Lower leg skin (tissue), 4 donors: ENCODE data around the gene ADAMTS9. TPM values are rescaled to one million over a fixed set of nuclear protein-coding genes. Genes with fewer than 3 reads are reported as not detected.

Source experiments
- DNase-seq, 2 donors: peaks; one replicate each; pipeline ENCODE4 v3.0.0-alpha.2; 2019; ENCODE audit warnings: low spot score in 2 of 2
- H3K4me3 ChIP-seq: fragments of 200-600 bp; sonication (generic); 2 replicates; pipeline ENCODE4 v1.5.1; 2017; ENCODE audit warnings: mild to moderate bottlenecking, low read depth; ENCODE audit not compliant: poor library complexity, severe bottlenecking
- CTCF ChIP-seq, 3 donors: fragments of 450-650 bp; IDR thresholded peaks; one replicate each; pipeline ENCODE4 v1.5.1; 2016; ENCODE audit warnings: antibody characterized with exemption in 3 of 3, mild to moderate bottlenecking in 3 of 3, moderate library complexity in 2 of 3
- POLR2A ChIP-seq, 2 donors: fragments of 450-650 bp; IDR thresholded peaks; one replicate each; pipeline ENCODE4 v1.6.1; 2016 to 2017; ENCODE audit warnings: antibody characterized with exemption in 2 of 2, mild to moderate bottlenecking in 1 of 2, moderate library complexity in 1 of 2
- WGBS, 2 donors: methylation state at CpG; one replicate each; pipeline ENCODE4 v1.1.5; 2018; 5-methylcytosine and 5-hydroxymethylcytosine counted together
- intact Hi-C: fragments of 100-400 bp; cut with DNase I; formaldehyde crosslinking; loops from one replicate; pipeline ENCODE4 v1.15.0; 2023; ENCODE audit warnings: low total_unique reads
- total RNA-seq, 4 donors: library from RNA; depleted of rRNA; stranded (reverse); fragments of >200 nt; gene quantifications; one replicate each; pipeline ENCODE4 v1.1.0, GENCODE V29; 2016

The ADAMTS9 gene
- total RNA-seq, 4 donors from 2014 or later: 2.2 to 15.9 (median 8.2) TPM

- DNase-seq: no peak
- WGBS, 2 donors: 98 to 99% methylated on average over 3 of the region's 3 CpGs
- no peak for TF ChIP-seq CTCF (IDR thresholded peaks at IDR 0.05)
- no peak for TF ChIP-seq POLR2A (IDR thresholded peaks at IDR 0.05)
- H3K4me3 ChIP-seq: no peak overlapping the region
- intact Hi-C loops: no loop called here
These were observed 131.8 kb downstream of the ADAMTS9 start for GRCh38 chr3:64556046-64556445.

GRCh38 chr3:64555351-64555750, 132.4 kb downstream of the ADAMTS9 start:
- TF ChIP-seq POLR2A (IDR thresholded peaks at IDR 0.05) (no peak), CTCF (IDR thresholded peaks at IDR 0.05) (no peak)
- 91% methylated on average over 3 of the region's 3 CpGs for WGBS, 2 donors
- intact Hi-C loops: no loop called here

GRCh38 chr3:64554096-64554920, 133.5 kb downstream of the ADAMTS9 start:
- intact Hi-C loops: no loop called here
- no peak overlapping the region for H3K4me3 ChIP-seq
- no peak for DNase-seq
- TF ChIP-seq CTCF (IDR thresholded peaks at IDR 0.05): no peak
- TF ChIP-seq POLR2A (IDR thresholded peaks at IDR 0.05): no peak
- 77 to 78% methylated on average over 7 of the region's 7 CpGs for WGBS, 2 donors

More at GRCh38 chr3:64555351-64555750, 132.4 kb downstream of the ADAMTS9 start:
- no peak overlapping the region for H3K4me3 ChIP-seq
- DNase-seq: no peak

- WGBS, 2 donors: 81 to 85% methylated on average over 2 of the region's 2 CpGs
These were observed 134.8 kb downstream of the ADAMTS9 start for GRCh38 chr3:64552966-64553365.

GRCh38 chr3:64552160-64552559, 135.6 kb downstream of the ADAMTS9 start:
- no peak for DNase-seq
- no peak for TF ChIP-seq POLR2A (IDR thresholded peaks at IDR 0.05)
- TF ChIP-seq CTCF (IDR thresholded peaks at IDR 0.05): no peak
- H3K4me3 ChIP-seq: no peak overlapping the region
- intact Hi-C loops: no loop called here
- 83 to 95% methylated on average over 2 of the region's 2 CpGs for WGBS, 2 donors

More at GRCh38 chr3:64552966-64553365, 134.8 kb downstream of the ADAMTS9 start:
- DNase-seq: no peak
- no peak overlapping the region for H3K4me3 ChIP-seq
- intact Hi-C loops: no loop called here
- TF ChIP-seq CTCF (IDR thresholded peaks at IDR 0.05) (no peak), POLR2A (IDR thresholded peaks at IDR 0.05) (no peak)
